DMS153 treated with DMSO at 0.1 percent for 48 hours (cell line): ENCODE data around the gene ABL1.
"Not testable (repeated sequence)": the region's sequence is repeated elsewhere in the genome, so short reads cannot be mapped to it uniquely, and the experiment has no call there.

Experiments used
- DNase-seq: peaks from one replicate; lab custom pipeline; 2025; ENCODE audit not compliant: unreplicated experiment; lab: John Stamatoyannopoulos, UW

The ABL1 gene

GRCh38 chr9:130847306-130848217 is 12.5 kb downstream of the ABL1 start:
- no peak for DNase-seq

- not testable (repeated sequence) for DNase-seq
Observed at GRCh38 chr9:130848514-130848913, 13.5 kb downstream of the ABL1 start.

DNA sequence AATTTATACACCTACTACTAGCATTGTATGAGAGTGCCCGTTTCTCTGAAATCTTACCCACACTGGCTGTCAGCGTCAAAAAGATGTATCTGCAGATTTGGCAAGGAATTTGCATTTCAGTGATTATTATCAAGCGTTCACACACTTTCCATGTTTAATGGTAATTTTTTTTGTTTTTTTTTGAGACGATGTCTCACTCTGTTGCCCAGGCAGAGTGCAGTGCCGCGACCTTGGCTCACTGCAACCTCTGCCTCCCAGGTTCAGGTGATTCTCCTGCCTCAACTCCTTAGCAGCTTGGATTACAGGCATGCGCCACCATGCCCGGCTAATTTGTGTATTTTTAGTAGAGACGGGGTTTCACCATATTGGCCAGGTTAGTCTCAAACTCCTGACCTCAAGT is 14.3 kb downstream of the ABL1 start:
- DNase-seq, result no peak

DNA sequence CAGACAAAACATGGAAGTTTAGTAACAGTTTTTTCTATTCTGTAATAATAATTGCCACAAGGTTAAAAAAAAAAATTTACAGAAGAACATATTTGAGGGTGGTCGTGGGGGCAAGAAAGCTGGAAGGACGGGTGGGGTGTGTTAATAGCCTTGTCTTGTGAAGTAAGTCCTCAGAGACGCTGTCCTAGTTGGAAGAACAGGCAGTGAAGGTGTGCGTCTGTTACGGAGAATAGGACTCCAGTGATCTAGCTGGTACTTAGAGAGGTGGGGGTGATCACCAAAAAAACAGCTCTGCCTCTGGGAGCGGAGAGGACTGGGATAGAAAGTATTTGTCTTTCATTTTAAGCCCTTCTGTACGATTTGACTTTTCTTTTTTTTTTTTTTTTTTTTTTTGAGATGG is 17.7 kb downstream of the ABL1 start:
- DNase-seq, result no peak

DNA sequence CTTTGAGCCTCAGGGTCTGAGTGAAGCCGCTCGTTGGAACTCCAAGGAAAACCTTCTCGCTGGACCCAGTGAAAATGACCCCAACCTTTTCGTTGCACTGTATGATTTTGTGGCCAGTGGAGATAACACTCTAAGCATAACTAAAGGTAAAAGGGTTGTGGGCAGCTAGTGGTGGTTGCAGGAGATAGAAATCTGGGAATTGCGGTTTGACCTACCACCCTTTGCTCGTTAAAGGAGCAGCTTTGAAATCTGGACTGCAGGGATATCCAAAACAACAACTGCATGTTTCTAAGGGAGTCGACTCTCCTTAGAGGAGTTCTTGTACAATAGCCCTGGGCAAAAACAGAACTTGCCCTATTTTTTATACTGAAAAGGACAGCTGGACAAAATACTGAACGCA is 19.0 kb downstream of the ABL1 start:
- DNase-seq, result no peak

- DNase-seq, result no peak
Observed at GRCh38 chr9:130854835-130855234, 19.8 kb downstream of the ABL1 start.

DNA sequence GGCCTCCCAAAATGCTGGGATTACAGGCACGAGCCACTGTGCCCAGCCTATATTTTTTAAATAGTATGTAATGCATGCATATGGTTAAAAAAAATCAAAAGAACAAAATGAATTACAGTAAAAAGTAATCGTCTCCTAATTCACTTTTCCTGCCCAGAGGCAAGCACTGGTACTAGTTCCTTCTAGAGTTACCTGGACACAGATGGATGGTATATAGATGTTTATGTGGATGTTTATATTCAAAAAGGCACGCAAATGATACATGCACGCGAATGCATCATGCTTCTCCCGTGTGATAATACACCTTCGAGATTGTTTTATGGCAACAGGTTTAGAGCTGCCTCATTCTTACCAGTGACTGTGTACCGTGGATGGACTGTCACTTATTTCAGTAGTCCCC is 21.4 kb downstream of the ABL1 start:
- DNase-seq, result no peak

DNA sequence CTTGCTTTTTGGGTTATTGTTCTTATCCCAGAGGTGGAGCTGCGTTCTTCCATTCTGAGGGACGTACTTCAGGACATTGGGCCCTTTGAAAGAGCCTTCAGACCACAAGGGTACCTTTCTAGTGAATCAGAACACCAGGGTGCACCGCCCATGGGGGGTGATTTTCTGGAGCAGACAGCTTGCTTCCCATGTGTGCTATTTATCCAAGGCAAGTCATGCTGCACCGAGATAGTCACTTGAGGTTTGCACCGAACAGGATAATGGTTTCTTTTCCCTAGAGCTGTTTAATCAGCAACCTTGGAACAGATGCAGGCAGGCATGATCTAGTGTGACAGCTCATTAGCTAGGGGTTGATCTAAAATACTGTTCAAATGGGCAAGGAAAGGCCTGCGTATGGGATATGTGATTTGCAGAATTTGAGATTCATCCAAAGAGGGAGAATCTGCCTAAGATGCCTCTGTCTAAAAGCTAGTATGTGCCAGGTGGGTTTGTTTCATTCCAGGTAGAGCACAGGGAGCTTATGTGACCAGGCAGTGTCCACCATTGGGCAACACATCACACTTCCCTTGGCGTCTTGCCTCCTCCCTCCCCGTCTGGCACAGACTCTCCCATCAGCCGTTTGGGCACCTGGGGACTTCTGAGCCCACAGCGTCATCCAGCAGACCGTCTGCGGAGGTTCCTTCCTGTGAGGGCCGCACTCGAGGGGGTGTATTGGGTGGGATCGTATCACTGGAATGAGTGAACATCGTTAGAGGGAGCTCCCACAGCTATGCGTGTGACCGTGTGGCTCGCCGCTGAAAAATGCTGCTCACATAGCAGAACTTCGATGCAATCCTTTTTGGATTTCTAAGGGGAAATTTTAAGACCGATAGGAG is 23.0 kb downstream of the ABL1 start:
- no peak for DNase-seq

- DNase-seq, result no peak
Observed at GRCh38 chr9:130858739-130859705, 24.0 kb downstream of the ABL1 start.

GRCh38 chr9:130860458-130861316 is 25.6 kb downstream of the ABL1 start:
- DNase-seq, result no peak

DNA sequence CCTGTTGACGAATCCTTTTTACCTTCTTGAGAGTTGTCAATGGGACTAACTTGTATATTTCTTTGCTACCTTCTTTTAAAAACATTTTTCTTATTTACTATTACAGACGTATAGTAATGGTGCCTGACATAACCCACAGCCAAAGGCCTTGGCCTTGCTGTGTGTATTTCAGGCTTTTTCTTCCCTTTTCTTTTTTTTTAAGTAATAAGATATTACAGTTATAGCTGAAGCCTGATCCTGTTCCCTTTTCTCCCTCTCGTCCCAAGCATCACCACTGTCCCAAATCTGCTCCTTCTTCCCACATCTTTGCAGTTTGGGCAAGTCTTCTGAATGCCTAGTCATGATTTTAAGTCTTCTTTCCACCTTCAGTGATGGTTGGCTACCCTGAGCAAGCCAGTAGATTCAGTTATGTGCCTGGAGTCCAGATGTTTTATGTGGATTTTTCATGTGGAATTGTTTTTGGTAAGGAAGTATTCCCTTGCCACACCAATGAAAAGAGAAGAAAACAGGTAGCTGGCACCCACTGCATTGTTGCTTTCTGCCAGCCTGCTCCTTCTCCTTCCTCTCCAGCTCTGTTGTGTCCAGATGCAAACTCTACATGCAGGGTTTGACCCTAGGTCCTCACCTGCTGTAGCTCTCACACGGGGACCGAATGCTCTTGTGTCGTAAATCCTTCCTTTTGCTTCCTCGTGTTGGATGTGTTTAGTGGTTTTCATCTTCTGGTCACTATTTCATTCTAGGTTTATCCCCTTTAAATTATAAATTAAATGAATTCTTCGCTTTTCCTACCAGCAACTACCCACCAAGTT is 26.5 kb downstream of the ABL1 start:
- no peak for DNase-seq

DNA sequence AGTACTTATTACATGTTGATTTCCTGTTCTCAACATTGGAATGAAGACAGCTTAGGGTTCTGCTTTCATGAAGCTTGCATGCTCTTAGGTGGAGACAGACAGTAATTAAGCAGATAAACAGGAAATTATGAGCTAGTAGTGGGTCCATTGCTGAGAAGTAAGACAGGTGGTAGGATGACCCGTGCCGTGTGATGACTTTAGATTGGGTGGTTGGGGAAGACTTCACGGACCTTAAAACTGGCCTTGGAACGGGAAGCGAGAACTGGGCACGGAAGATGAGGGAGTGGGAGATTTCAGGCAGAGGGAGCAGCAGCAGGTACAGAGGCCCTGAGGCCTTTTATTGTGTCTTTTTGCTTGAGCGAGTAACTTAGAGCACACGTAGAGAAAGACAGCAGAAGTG is 27.2 kb downstream of the ABL1 start:
- DNase-seq, result no peak

GRCh38 chr9:130862747-130863146 is 27.7 kb downstream of the ABL1 start:
- no peak for DNase-seq

- DNase-seq, result no peak
Observed at GRCh38 chr9:130864541-130864940, 29.5 kb downstream of the ABL1 start.

DNA sequence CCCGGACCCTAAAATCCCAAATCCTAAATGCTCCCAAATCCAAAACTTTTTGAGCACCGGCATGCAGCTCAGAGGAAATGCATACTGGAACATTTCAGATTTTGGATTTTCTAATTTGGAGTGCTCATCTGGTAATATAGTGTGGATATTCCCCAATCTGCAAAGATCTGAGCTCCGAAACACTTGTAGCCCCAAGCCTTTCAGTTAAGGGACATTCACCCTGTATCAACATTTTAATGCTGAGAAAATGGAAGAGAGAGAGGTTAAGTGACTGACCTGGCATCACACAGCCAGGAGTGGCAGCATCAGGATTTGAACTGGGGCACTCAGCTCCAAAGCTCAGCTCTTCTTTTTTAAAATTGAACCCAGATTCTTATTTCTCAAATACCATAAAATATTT is 30.9 kb downstream of the ABL1 start:
- DNase-seq, result no peak

- DNase-seq, result peak; percentile 70
Observed at GRCh38 chr9:130866474-130866965, 31.5 kb downstream of the ABL1 start.

GRCh38 chr9:130867556-130867955 is 32.5 kb downstream of the ABL1 start:
- DNase-seq, result no peak

DNA sequence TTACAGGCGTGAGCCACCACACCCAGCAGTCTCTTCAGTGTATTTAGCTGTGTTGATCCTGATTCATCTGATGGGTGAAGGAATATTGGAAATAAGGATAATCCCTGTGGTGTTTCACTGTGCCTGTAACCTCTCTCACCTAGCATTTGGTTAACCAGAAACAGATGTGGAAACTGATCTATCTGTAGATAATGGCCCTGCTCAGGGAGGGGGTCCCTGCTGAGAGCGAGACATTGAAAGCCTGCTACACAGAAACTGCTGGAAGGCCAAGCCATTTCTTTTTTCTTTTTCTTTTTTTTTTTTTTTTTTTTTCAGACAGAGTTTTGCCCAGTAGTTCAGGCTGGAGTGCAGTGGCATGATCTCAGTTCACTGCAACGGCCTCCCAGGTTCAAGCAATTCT is 33.2 kb downstream of the ABL1 start:
- DNase-seq, result no peak

- DNase-seq, result peak; percentile 2
Observed at GRCh38 chr9:130869250-130869649, 34.2 kb downstream of the ABL1 start.
